K562 (cell line): Measurements from ENCODE around the gene IQSEC3. TPM values are rescaled to one million over a fixed set of nuclear protein-coding genes. Genes with fewer than 3 reads are reported as not detected.

Experiments
- ATAC-seq: fragments of 200-7000 bp; cut with Tn5 transposase; 3 replicates; pipeline ENCODE4 v1.9.1; 2020; ENCODE audit warnings: moderate library complexity
- BruUV-seq: library from RNA; stranded (reverse); fragments of 400-500 nt; replicated peaks from 2 replicates; lab custom pipeline; 2021; lab: Mats Ljungman, UMichigan
- CTCF ChIA-PET: fragments of 300-600 bp; formaldehyde crosslinking; extraction: SDS; loops from one replicate; lab custom pipeline; 2021; ENCODE audit warnings: low intra/inter-chr PET ratio; lab: Yijun Ruan, JAX
- POLR2A ChIA-PET: fragments of 300-600, 350-650 bp; sonication (Branson Sonifier 250); formaldehyde crosslinking; extraction: SDS; loops from one replicate; lab custom pipeline; 2021; ENCODE audit warnings: antibody characterized with exemption, inconsistent platforms; lab: Yijun Ruan, JAX
- DNase-seq, 4 experiments: peaks; one replicate each; pipeline versions ENCODE4 v3.0.0 to v3.0.0-alpha.2; 2011 to 2018; ENCODE audit warnings: low spot score in 3 of 4, mixed read lengths in 3 of 4; ENCODE audit errors: extremely low read depth in 1 of 4
- FAIRE-seq: peaks from 2 replicates; lab custom pipeline; 2011; peaks lifted over from hg19 to GRCh38; lab: Jason Lieb, UNC
- H2AFZ ChIP-seq: 2 replicates; pipeline ENCODE4 v1.6.0; 2011; ENCODE audit warnings: low read depth, low read length, control low read depth, inconsistent platforms
- H3K27ac ChIP-seq: fragments of 200-600 bp; 3 replicates; pipeline ENCODE4 v1.8.0; 2011; ENCODE audit warnings: low read depth, mild to moderate bottlenecking, control low read depth, inconsistent platforms, low read length, moderate library complexity, mixed read lengths; ENCODE audit errors: extremely low read depth
- H3K27me3 ChIP-seq, 2 experiments: fragments of 300-600 bp in 1 of 2; 2 replicates in 1 of 2; 3 replicates in 1 of 2; pipeline versions ENCODE4 v1.6.0 to v1.8.0; 2011; ENCODE audit warnings: inconsistent platforms in 2 of 2, low read length in 2 of 2, mild to moderate bottlenecking in 1 of 2, mixed read lengths in 1 of 2, moderate library complexity in 1 of 2; ENCODE audit not compliant: control insufficient read depth in 2 of 2, insufficient read depth in 2 of 2
- H3K36me3 ChIP-seq: fragments of 300-600 bp; 3 replicates; pipeline ENCODE4 v1.8.0; 2011; ENCODE audit warnings: mild to moderate bottlenecking, low read length, inconsistent platforms; ENCODE audit not compliant: control insufficient read depth, insufficient read depth
- H3K4me1 ChIP-seq, 2 experiments: fragments of 200-600 bp in 1 of 2; replicated peaks in 1 of 2; 2 replicates in 1 of 2; 3 replicates in 1 of 2; pipeline versions ENCODE4 v1.5.1 to v1.8.0; 2011; ENCODE audit warnings: inconsistent platforms in 2 of 2, low read length in 2 of 2, mild to moderate bottlenecking in 1 of 2, mixed read lengths in 1 of 2, moderate library complexity in 1 of 2; ENCODE audit not compliant: control insufficient read depth in 2 of 2, insufficient read depth in 2 of 2
- H3K4me2 ChIP-seq: 2 replicates; pipeline ENCODE4 v1.6.1; 2011; ENCODE audit warnings: low read length, control low read depth, inconsistent platforms, mixed read lengths; ENCODE audit not compliant: insufficient read depth
- H3K4me3 ChIP-seq: fragments of 200-600 bp; sonication (generic), shearing (Covaris generic); 2 replicates; pipeline ENCODE4 v1.5.1; 2016; ENCODE audit warnings: control low read depth, inconsistent platforms
- H3K79me2 ChIP-seq: fragments of 200-600 bp; 3 replicates; pipeline ENCODE4 v1.8.0; 2011; ENCODE audit warnings: low read length, inconsistent platforms; ENCODE audit not compliant: control insufficient read depth, insufficient read depth
- H3K9ac ChIP-seq, 2 experiments: 2 replicates each; pipeline versions ENCODE4 v1.6.0 to v1.6.1; 2011; ENCODE audit warnings: low read depth in 2 of 2, low read length in 2 of 2, control low read depth in 1 of 2, inconsistent platforms in 1 of 2, mild to moderate bottlenecking in 1 of 2, mixed read lengths in 1 of 2; ENCODE audit not compliant: insufficient read depth in 1 of 2
- H3K9me1 ChIP-seq: one replicate; pipeline ENCODE4 v1.6.0; 2011; ENCODE audit warnings: inconsistent platforms, mild to moderate bottlenecking, low read length, moderate library complexity; ENCODE audit not compliant: control insufficient read depth, insufficient read depth
- H3K9me3 ChIP-seq: replicated peaks from 2 replicates; pipeline ENCODE4 v1.5.1; 2011; ENCODE audit warnings: low read depth, low read length, inconsistent platforms; ENCODE audit not compliant: control insufficient read depth, insufficient read depth
- H4K20me1 ChIP-seq: replicated peaks from 2 replicates; pipeline ENCODE4 v1.6.1; 2011; ENCODE audit warnings: low read length, inconsistent platforms, mixed read lengths; ENCODE audit not compliant: control insufficient read depth, insufficient read depth
- CCAR2 ChIP-seq: fragments of 200-400 bp; formaldehyde crosslinking; IDR thresholded peaks from 2 replicates; pipeline ENCODE4 v1.6.1; 2017; ENCODE audit warnings: mild to moderate bottlenecking, low read depth, low read length
- FIP1L1 ChIP-seq: fragments of 200-400 bp; formaldehyde crosslinking; IDR thresholded peaks from 2 replicates; pipeline ENCODE4 v1.6.1; 2018; ENCODE audit warnings: mild to moderate bottlenecking, low read depth, low read length; ENCODE audit not compliant: poor library complexity, severe bottlenecking
- KLF10 ChIP-seq: fragments of 250-450 bp; sonication (Bioruptor Pico); IDR thresholded peaks from 2 replicates; pipeline ENCODE4 v1.6.1; 2021; ENCODE audit warnings: matching md5 sums
- NELFE ChIP-seq: IDR thresholded peaks from 2 replicates; pipeline ENCODE4 v1.6.1; 2011; ENCODE audit warnings: mild to moderate bottlenecking; ENCODE audit not compliant: insufficient read depth, insufficient read length
- NR0B1 ChIP-seq: fragments of 450-650 bp; IDR thresholded peaks from one replicate; pipeline ENCODE4 v1.6.1; 2018; ENCODE audit warnings: mild to moderate bottlenecking, moderate library complexity; ENCODE audit not compliant: partially characterized antibody
- PURB ChIP-seq: sonication (generic); formaldehyde crosslinking; IDR thresholded peaks from 2 replicates; pipeline ENCODE4 v1.9.0; 2021; ENCODE audit warnings: low read depth, mild to moderate bottlenecking, missing genetic modification reagents
- RFX1 ChIP-seq: fragments of 450-650 bp; IDR thresholded peaks from 2 replicates; pipeline ENCODE4 v1.6.1; 2016; ENCODE audit warnings: mild to moderate bottlenecking, moderate library complexity
- SAFB ChIP-seq: fragments of 200-400 bp; formaldehyde crosslinking; IDR thresholded peaks from 2 replicates; pipeline ENCODE4 v1.6.1; 2017; ENCODE audit warnings: low read depth, low read length, borderline replicate concordance
- TAL1 ChIP-seq: fragments of 450-650 bp; IDR thresholded peaks from 2 replicates; pipeline ENCODE4 v1.6.1; 2016; ENCODE audit warnings: mild to moderate bottlenecking
- U2AF2 ChIP-seq: fragments of 200-400 bp; formaldehyde crosslinking; optimal IDR thresholded peaks from 2 replicates; pipeline ENCODE3; 2017; ENCODE audit warnings: low read depth, mild to moderate bottlenecking, low read length
- ZNF24 ChIP-seq: fragments of 450-650 bp; IDR thresholded peaks from 2 replicates; pipeline ENCODE4 v1.6.1; 2016
- ZNF444 ChIP-seq: fragments of 250-450 bp; sonication (Bioruptor Pico); IDR thresholded peaks from 2 replicates; pipeline ENCODE4 v1.4.0; 2020; ENCODE audit warnings: mild to moderate bottlenecking, moderate library complexity
- WGBS: fragments of 100-300 bp; shearing (Covaris generic); methylation state at CpG from one replicate; pipeline ENCODE4 v1.1.6; 2016; ENCODE audit warnings: low coverage, mixed read lengths; ENCODE audit not compliant: insufficient coverage; ENCODE audit errors: missing lambda C conversion rate; 5-methylcytosine and 5-hydroxymethylcytosine counted together
- in situ Hi-C: fragments of 300-500 bp; cut with MboI; formaldehyde crosslinking; loops from 4 replicates; pipeline ENCODE4 v1.15.0; 2018; ENCODE audit warnings: inconsistent platforms, mixed read lengths
- intact Hi-C: fragments of 100-400 bp; cut with micrococcal nuclease; formaldehyde crosslinking; loops from 2 replicates; pipeline ENCODE4 v1.14.2; 2022
- polyA plus RNA-seq, 8 experiments: library from polyadenylated mRNA; depleted of rRNA in 4 of 8; stranded (reverse) in 5 of 8; unstranded in 3 of 8; fragments of >200 nt; fragmentation: Nextera tagmentation in 2 of 8; fragmentation: Illumina TruSeq in 1 of 8; extraction: Ambion mirVana in 2 of 8; extraction: Trizol in 1 of 8; gene quantifications; 2 replicates each; pipeline versions ENCODE4 v1.2.1 to v1.2.3, GENCODE V29; 2011 to 2014; ENCODE audit warnings: inconsistent platforms in 1 of 8, missing spikeins in 1 of 8
- total RNA-seq, 7 experiments: library from RNA; depleted of rRNA in 6 of 7; stranded (reverse); fragments of >200 nt in 6 of 7; fragmentation: Illumina TruSeq in 2 of 7; extraction: Trizol in 2 of 7; gene quantifications; 2 replicates each; pipeline versions ENCODE4 v1.2.1 to v1.2.3, GENCODE V29; 2011 to 2021; ENCODE audit warnings: low replicate concordance in 1 of 7
- TF ChIP-seq, protein P1 (sequence below): sonication (generic); formaldehyde crosslinking; IDR thresholded peaks from 2 replicates; pipeline ENCODE4 v1.8.0; 2022; ENCODE audit warnings: missing genetic modification reagents, mild to moderate bottlenecking, borderline replicate concordance
- TF ChIP-seq, protein P2 (sequence below): fragments of 250-450 bp; sonication (Bioruptor Pico); IDR thresholded peaks from 2 replicates; pipeline ENCODE4 v1.5.0; 2021

The IQSEC3 gene
- total and polyA plus RNA-seq, 9 of the 15 experiments (the other 6 are each of a cell fraction or from before 2014, with no cell fraction given) = under 0.01 to 0.25 (median 0.08) TPM; not detected in 3

GRCh38 chr12:159156-159782 is 92.7 kb downstream of the IQSEC3 start (continued):
- TF ChIP-seq NR0B1 (no peak), SAFB (no peak), CCAR2 (no peak)

- BruUV-seq = no TSS peak
- ATAC-seq = no peak
- no peak overlapping the region for H3K4me3 ChIP-seq
- H3K4me1 ChIP-seq = peaks cover 0 to 10% of the 10 kb centered on the region in 2 experiments; a peak in 1 of 5 replicates
- in situ Hi-C loops (no loop called here), intact Hi-C loops (no loop called here)
- no peak overlapping the region for H2AFZ ChIP-seq
- ChIA-PET POLR2A (interaction anchor here (0.6 kb wide), 1 partner anchor 26 kb away, joined by 3 read pairs; no protein-coding TSS in a partner anchor), CTCF (no interaction called here)
- H3K36me3 ChIP-seq = no peaks in the 10 kb centered on the region
- FAIRE-seq = no peak
- no peaks in the 10 kb centered on the region for H3K9me3 ChIP-seq
- H3K4me2 ChIP-seq = no peak overlapping the region
- WGBS = 0% methylated on average over 9 of the region's 9 CpGs
- peaks cover 12 to 42% of the 10 kb centered on the region in 2 experiments; a peak in 4 of 5 replicates for H3K27me3 ChIP-seq
- H3K9me1 ChIP-seq = no peaks in the 10 kb centered on the region
- no peak overlapping the region for H3K27ac ChIP-seq
- H3K9ac ChIP-seq = no peak overlapping the region
- DNase-seq = no peak
- H4K20me1 ChIP-seq = 0 out of 2 replicates have a peak, but pooled peaks cover 10% of the 10 kb centered on the region
- H3K79me2 ChIP-seq = no peaks in the 10 kb centered on the region
- TF ChIP-seq, protein P1, sequence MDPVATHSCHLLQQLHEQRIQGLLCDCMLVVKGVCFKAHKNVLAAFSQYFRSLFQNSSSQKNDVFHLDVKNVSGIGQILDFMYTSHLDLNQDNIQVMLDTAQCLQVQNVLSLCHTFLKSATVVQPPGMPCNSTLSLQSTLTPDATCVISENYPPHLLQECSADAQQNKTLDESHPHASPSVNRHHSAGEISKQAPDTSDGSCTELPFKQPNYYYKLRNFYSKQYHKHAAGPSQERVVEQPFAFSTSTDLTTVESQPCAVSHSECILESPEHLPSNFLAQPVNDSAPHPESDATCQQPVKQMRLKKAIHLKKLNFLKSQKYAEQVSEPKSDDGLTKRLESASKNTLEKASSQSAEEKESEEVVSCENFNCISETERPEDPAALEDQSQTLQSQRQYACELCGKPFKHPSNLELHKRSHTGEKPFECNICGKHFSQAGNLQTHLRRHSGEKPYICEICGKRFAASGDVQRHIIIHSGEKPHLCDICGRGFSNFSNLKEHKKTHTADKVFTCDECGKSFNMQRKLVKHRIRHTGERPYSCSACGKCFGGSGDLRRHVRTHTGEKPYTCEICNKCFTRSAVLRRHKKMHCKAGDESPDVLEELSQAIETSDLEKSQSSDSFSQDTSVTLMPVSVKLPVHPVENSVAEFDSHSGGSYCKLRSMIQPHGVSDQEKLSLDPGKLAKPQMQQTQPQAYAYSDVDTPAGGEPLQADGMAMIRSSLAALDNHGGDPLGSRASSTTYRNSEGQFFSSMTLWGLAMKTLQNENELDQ (CRISPR knock-in tag) = no peak
- no peak for TF ChIP-seq ZNF444 (CRISPR knock-in tag)
- TF ChIP-seq ZNF24 = no peak
- TF ChIP-seq PURB (CRISPR knock-in tag) = no peak
- no peak for TF ChIP-seq NR0B1
- TF ChIP-seq U2AF2 = no peak
- no peak for TF ChIP-seq NELFE
- TF ChIP-seq FIP1L1 = no peak
- TF ChIP-seq TAL1 = no peak
- TF ChIP-seq KLF10 (CRISPR knock-in tag) = no peak
- TF ChIP-seq, protein P2, sequence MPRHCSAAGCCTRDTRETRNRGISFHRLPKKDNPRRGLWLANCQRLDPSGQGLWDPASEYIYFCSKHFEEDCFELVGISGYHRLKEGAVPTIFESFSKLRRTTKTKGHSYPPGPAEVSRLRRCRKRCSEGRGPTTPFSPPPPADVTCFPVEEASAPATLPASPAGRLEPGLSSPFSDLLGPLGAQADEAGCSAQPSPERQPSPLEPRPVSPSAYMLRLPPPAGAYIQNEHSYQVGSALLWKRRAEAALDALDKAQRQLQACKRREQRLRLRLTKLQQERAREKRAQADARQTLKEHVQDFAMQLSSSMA = no peak
- no peak for TF ChIP-seq RFX1
These were observed 94.3 kb downstream of the IQSEC3 start for GRCh38 chr12:160858-161257.
